Large intestine (tissue), 3 donors: ENCODE measurements around the gene JAG2. TPM values are rescaled to one million over a fixed set of nuclear protein-coding genes. Genes with fewer than 3 reads are reported as not detected.
"Not testable (repeated sequence)": the region's sequence is repeated elsewhere in the genome, so short reads cannot be mapped to it uniquely, and the experiment has no call there.

Experiments used
- DNase-seq, 2 donors: peaks; one replicate each; pipeline versions ENCODE4 v3.0.0 to v3.0.0-alpha.2; 2013
- H3K27ac ChIP-seq: one replicate; pipeline ENCODE4 v1.5.1; 2013; ENCODE audit warnings: low read length
- H3K27me3 ChIP-seq: 2 replicates; pipeline ENCODE4 v1.6.1; 2013; ENCODE audit warnings: low read length; ENCODE audit not compliant: control insufficient read depth, insufficient read depth
- H3K36me3 ChIP-seq: 2 replicates; pipeline ENCODE4 v1.6.1; 2013; ENCODE audit warnings: low read length; ENCODE audit not compliant: control insufficient read depth, insufficient read depth
- H3K4me1 ChIP-seq: one replicate; pipeline ENCODE4 v1.6.1; 2013; ENCODE audit warnings: low read length; ENCODE audit not compliant: control insufficient read depth, insufficient read depth
- H3K4me3 ChIP-seq: one replicate; pipeline ENCODE4 v1.5.1; 2013; ENCODE audit warnings: low read length
- H3K9me3 ChIP-seq: one replicate; pipeline ENCODE4 v1.6.1; 2013; ENCODE audit warnings: mild to moderate bottlenecking, low read depth, low read length, moderate library complexity; ENCODE audit not compliant: control insufficient read depth
- WGBS: methylation state at CpG from one replicate; pipeline ENCODE4 v1.1.5; 2013; ENCODE audit warnings: low lambda C conversion rate; ENCODE audit not compliant: insufficient coverage; 5-methylcytosine and 5-hydroxymethylcytosine counted together
- polyA plus RNA-seq: library from polyadenylated mRNA; unstranded; fragments of 120-200 nt; gene quantifications from one replicate; pipeline ENCODE4 v1.2.1, GENCODE V29; 2013

Gene JAG2
- polyA plus RNA-seq, 1 donor: 11.0 TPM

DNA sequence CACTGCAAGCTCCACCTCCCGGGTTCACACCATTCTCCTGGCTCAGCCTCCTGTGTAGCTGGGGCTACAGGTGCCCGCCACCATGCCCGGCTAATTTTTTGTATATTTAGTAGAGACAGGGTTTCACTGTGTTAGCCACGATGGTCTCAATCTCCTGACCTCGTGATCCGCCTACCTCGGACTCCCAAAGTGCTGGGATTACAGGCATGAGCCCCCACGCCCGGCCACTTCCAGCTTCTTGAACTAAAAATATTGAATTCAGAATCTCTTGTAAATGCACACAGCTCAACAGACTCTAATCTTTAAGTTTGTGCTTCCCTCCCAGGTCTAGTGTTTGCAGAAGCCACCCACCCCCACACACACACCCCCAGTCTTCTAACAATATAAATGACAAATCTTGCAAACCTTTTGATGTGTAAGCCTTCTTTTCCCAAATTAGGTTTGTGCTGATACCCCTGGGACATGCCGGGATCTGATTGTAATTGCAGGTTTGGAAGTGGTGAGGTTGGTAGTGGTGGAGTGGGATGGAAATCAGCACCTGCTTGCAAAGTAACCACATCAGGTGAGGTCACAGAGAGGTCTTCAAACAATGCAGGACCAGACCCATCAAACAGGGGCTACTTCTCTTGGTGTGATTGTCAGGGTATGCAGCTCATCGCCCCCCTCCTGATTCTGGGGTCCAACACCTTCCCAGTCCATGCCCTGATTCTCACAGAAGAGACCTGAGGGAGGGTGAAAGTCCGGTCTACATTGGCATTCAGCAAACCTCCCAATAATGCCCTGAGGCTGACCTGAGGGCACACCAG is 51.9 kb downstream of the JAG2 start:
- H3K27me3 ChIP-seq: no peaks in the 10 kb centered on the region
- no peak overlapping the region for H3K4me3 ChIP-seq
- H3K9me3 ChIP-seq: no peaks in the 10 kb centered on the region
- no peak for DNase-seq
- no peaks in the 10 kb centered on the region for H3K4me1 ChIP-seq
- H3K36me3 ChIP-seq: no peaks in the 10 kb centered on the region
- no CpG with 5 or more reads among the region's 12 CpGs for WGBS
- H3K27ac ChIP-seq: no peak overlapping the region

DNA sequence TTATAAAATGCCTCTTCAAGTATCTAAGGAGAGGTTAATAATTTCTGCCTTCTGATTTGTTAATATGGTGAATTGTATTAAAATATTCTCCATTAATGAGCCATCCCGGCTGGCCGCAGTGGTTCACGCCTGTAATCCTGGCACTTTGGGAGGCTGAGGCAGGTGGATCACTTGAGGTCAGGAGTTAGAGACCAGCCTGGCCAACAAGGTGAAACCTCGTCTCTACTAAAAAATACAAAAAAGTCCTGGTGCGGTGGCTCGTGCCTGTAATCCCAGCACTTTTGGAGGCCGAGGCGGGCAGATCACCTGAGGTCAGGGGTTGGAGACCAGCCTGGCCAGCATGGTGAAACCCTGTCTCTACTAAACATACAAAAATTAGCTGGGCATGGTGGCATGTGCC is 59.3 kb downstream of the JAG2 start:
- H3K9me3 ChIP-seq, H3K27me3 ChIP-seq, H3K27ac ChIP-seq, DNase-seq, H3K4me1 ChIP-seq, H3K4me3 ChIP-seq, H3K36me3 ChIP-seq: not testable (repeated sequence)
- no CpG with 5 or more reads among the region's 8 CpGs for WGBS

DNA sequence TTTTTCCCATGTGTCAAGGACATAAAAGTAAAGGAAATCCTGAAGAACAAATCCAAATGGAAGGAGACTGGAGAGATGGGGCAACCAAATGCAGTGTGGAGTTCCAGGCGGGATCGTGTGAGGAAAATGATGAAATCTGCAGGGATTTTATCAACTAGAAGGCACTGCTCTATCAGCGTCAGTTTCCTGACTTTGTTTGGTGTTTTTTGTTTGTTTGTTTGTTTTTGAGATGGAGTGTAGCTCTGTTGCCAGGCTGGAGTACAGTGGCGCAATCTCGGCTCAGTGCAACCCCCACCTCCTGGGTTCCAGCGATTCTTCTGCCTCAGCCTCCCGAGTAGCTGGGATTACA is 60.1 kb downstream of the JAG2 start:
- H3K36me3 ChIP-seq: no peaks in the 10 kb centered on the region
- H3K9me3 ChIP-seq: peaks cover 4% of the 10 kb centered on the region
- H3K27ac ChIP-seq: no peak overlapping the region
- WGBS: no CpG with 5 or more reads among the region's 7 CpGs
- no peak overlapping the region for H3K4me3 ChIP-seq
- H3K27me3 ChIP-seq: peaks cover 8% of the 10 kb centered on the region
- no peak for DNase-seq
- no peaks in the 10 kb centered on the region for H3K4me1 ChIP-seq

DNA sequence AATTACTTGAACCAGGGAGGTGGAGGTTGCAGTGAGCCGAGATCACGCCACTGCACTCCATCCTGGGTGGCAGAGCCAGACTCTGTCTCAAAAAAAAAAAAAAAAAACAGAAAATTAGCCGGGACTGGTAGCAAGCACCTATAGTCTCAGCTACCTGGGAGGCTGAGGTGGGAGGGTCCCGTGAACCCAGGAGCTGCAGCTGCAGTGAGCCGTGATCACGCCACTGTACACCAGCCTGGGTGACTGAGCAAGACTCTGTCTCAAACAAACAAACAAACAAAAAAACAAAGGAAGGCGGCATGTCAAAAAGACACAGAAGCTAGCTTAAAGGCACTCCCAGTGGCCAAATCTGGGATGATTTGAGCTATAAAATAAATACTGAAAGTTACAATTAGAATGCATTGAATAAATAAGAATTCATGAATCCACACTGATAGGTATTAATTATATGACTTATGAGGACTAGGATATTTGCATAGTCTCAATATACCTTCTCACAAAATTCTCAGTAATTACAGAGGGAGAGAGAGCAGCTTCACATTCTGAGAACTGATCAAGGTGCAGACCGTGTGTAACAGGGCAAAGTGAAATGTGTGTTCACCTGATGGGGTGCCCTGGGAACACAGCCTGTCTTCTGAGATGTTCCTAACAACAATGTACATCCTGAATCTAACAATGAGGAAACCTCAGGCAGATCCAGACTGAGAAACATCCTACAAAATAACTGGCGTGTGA is 60.6 kb downstream of the JAG2 start:
- Histone ChIP-seq H3K9me3 (peaks cover 4% of the 10 kb centered on the region), H3K27me3 (peaks cover 11% of the 10 kb centered on the region), H3K27ac (no peak overlapping the region), H3K4me1 (no peaks in the 10 kb centered on the region), H3K4me3 (no peak overlapping the region), H3K36me3 (no peaks in the 10 kb centered on the region)
- no peak for DNase-seq
- WGBS: no CpG with 5 or more reads among the region's 9 CpGs

DNA sequence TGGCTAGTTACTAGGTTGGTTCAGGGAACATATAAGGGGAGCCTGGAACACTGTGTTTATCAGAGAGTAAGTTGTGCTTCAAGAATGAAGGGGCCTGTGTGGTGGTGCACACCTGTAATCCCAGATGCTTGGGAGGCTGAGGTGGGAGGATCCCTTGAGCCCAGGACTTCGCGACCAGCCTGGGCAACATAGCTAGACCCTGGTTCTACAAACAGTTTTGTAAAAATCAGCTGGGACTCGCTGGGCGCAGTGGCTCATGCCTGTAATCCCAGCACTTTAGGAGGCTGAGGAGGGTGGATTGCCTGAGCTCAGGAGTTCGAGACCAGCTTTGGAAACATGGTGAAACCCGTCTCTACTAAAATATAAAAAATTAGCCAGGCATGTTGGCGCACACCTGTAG is 61.2 kb downstream of the JAG2 start:
- H3K9me3 ChIP-seq: peaks cover 4% of the 10 kb centered on the region
- no peaks in the 10 kb centered on the region for H3K4me1 ChIP-seq
- H3K36me3 ChIP-seq: no peaks in the 10 kb centered on the region
- H3K27ac ChIP-seq: no peak overlapping the region
- no peak overlapping the region for H3K4me3 ChIP-seq
- DNase-seq: no peak
- WGBS: no CpG with 5 or more reads among the region's 7 CpGs
- peaks cover 11% of the 10 kb centered on the region for H3K27me3 ChIP-seq

DNA sequence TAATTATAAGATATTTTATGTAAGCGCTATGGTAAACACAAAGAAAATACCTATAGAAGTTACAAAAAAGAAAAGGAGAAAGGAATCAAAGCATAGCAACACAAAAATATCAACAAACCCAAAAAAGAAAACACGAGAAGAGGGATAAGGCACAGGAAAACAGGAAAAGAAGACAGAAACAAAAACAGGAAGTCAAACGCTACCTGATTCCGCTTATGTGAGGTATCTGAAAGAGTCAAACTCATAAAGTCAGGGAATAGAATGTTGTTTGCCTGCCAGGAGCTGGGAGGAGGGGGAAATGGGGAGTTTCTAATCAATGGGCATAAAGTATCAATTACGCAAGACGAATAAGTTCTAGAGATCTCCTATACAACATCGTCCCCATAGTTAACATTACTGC is 63.4 kb downstream of the JAG2 start:
- H3K27me3 ChIP-seq: peaks cover 11% of the 10 kb centered on the region
- no peaks in the 10 kb centered on the region for H3K4me1 ChIP-seq
- H3K36me3 ChIP-seq: no peaks in the 10 kb centered on the region
- 72% methylated on average over 3 of the region's 7 CpGs for WGBS
- no peak for DNase-seq
- H3K4me3 ChIP-seq: no peak overlapping the region
- no peak overlapping the region for H3K27ac ChIP-seq
- peaks cover 4% of the 10 kb centered on the region for H3K9me3 ChIP-seq

DNA sequence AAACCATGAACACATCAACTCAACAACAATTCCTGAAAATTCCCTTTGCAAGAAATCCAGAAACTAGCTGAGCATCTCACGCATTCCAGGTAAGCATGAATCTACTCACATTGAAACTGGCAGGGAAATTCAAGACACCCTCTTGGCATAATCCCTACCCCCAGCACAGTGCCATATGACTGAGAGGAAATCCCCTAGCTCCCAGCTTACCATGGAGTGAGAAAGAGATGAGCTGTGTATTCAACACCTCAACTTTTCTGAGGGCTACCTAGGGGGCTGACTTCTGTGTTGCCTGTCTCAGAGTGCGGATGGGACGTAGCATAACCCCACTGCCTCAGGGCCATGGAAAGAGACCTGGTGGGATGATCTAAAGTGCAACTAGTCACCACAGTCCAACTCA is 65.7 kb downstream of the JAG2 start:
- Histone ChIP-seq H3K4me3 (no peak overlapping the region), H3K27ac (no peak overlapping the region), H3K9me3 (peaks cover 9% of the 10 kb centered on the region), H3K36me3 (no peaks in the 10 kb centered on the region), H3K4me1 (no peaks in the 10 kb centered on the region), H3K27me3 (peaks cover 9% of the 10 kb centered on the region)
- WGBS: no CpG with 5 or more reads among the region's 3 CpGs
- no peak for DNase-seq

DNA sequence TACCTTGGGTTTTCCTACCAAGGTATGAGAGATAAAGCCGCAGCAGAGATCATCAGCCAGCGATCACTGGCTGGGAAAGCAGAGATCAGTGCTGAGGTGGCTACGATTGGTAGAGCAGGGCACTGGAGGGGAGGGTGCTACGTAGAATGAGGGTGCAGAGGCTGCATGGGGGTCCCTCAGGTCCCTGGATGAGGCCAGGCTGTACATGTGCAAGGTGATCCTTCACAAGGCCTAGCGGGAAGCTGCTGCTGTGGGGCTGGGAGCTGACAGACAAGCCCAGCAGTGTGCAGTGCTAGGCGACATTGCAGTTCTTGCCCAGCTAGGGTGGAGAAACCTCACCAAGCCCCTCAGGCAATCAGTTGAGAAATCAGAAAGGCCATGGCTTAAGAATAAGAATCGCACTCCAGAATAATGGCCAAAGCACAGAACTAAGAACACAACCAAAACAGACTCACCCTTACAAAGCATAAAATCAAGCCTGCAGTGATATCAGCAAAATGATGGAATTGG is 66.2 kb downstream of the JAG2 start:
- Histone ChIP-seq H3K9me3 (peaks cover 12% of the 10 kb centered on the region), H3K4me1 (no peaks in the 10 kb centered on the region), H3K36me3 (no peaks in the 10 kb centered on the region), H3K27me3 (peaks cover 9% of the 10 kb centered on the region), H3K27ac (no peak overlapping the region), H3K4me3 (no peak overlapping the region)
- DNase-seq: no peak
- WGBS: no CpG with 5 or more reads among the region's 7 CpGs

DNA sequence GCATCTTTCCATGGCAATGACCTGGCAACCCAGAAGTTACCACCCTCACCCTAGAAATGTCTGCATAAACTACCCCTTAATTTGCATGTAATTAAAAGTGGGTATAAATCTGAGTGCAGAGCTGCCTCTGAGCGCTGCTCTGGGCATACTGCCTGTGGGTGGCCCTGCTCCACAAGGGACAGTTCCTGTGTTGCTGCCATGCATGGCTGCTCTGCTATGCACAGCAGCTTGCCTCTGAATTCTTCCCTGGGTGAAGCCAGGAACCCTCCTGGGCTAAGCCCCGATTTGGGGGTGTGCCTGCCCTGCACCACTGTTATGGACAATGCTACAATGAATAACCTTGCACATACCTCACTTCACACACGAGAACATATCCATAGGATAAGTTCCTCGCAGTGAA is 67.7 kb downstream of the JAG2 start:
- no peak overlapping the region for H3K27ac ChIP-seq
- H3K9me3 ChIP-seq: peaks cover 12% of the 10 kb centered on the region
- H3K36me3 ChIP-seq: no peaks in the 10 kb centered on the region
- DNase-seq: no peak
- no peaks in the 10 kb centered on the region for H3K4me1 ChIP-seq
- H3K4me3 ChIP-seq: no peak overlapping the region
- no CpG with 5 or more reads among the region's 4 CpGs for WGBS
- H3K27me3 ChIP-seq: peaks cover 6% of the 10 kb centered on the region

DNA sequence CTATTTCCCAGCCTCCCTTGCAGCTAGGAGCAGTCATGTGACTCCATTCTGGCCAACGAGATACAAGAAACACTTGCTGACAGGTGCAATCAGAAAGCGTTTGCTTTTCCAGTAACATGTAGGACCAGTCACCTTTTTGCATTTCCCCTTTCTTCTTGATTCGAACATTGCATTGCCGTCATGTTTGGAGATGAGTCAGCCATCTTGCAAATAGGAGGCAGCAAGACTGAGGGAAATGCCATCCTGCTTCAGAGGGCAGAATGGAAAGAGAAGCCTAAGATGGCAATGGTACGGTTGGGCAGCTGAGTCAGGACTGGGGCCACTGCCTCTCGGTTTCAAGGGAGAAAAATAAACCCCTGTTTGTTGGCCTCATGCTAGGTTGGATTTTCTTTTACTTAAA is 68.8 kb downstream of the JAG2 start:
- no peak for DNase-seq
- Histone ChIP-seq H3K27ac (no peak overlapping the region), H3K36me3 (no peaks in the 10 kb centered on the region), H3K4me1 (no peaks in the 10 kb centered on the region), H3K27me3 (peaks cover 3% of the 10 kb centered on the region), H3K4me3 (no peak overlapping the region), H3K9me3 (peaks cover 12% of the 10 kb centered on the region)
- no CpG with 5 or more reads among the region's 6 CpGs for WGBS
